GM12864 (cell line): Measurements from ENCODE around the gene CNPY3.
"Not testable (repeated sequence)": the region's sequence is repeated elsewhere in the genome, so short reads cannot be mapped to it uniquely, and the experiment has no call there.

ENCODE experiments used
- DNase-seq: peaks from one replicate; pipeline ENCODE4 v3.0.0-alpha.2; 2011; ENCODE audit warnings: low read depth
- H3K4me3 ChIP-seq: 2 replicates; pipeline ENCODE4 v1.5.1; 2011; ENCODE audit warnings: mild to moderate bottlenecking, low read depth, low read length, control low read depth
- CTCF ChIP-seq: IDR thresholded peaks from 2 replicates; pipeline ENCODE4 v1.5.1; 2011; ENCODE audit warnings: low read depth, mild to moderate bottlenecking, moderate library complexity, low read length, control low read depth, inconsistent platforms; ENCODE audit errors: missing control alignments

CNPY3 gene

DNA sequence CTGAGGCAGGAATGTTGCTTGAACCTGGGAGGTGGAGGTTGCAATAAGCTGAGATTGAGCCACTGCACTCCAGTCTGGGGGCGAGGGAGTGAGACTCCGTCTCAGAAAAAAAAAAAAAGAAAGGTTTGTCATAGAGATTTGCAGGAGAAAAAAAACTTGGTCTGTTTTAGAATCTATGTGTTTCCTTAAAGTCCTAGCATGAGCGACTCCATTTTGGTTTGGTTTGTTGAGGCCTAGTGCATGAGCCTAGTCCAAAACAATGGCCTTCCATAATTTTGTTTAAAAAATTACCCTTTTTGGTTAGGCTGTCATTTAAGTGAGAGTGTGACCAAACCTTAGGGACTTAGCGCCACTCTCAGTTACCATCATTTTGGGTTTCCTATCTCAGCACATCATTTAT lies 23.1 kb downstream of the CNPY3 start:
- TF ChIP-seq CTCF, result no peak
- DNase-seq, result no peak
- H3K4me3 ChIP-seq, result no peak overlapping the region

DNA sequence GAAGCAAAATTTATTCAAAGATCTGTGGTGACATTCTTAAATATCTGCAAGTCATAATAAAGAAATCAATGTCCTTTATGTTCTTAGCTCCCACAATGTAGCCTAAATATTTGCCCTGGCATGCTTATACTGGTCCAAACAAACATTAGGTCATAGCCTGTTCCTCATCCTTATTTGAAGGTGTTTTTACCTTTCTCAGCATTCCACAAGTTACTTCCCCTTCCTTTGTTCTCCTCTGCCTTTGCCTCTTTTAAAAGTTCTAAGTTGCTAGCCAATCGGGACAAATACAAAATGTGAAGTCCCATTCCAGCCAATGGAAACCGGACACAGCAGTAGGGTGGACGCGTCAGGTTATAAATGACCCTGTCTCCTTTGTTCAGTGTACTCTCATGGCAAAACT lies 25.1 kb downstream of the CNPY3 start:
- not testable (repeated sequence) for H3K4me3 ChIP-seq, DNase-seq

- TF ChIP-seq CTCF, result no peak
- H3K4me3 ChIP-seq, result no peak overlapping the region
- DNase-seq, result no peak
Measured at GRCh38 chr6:42958125-42958524, 28.8 kb downstream of the CNPY3 start.

DNA sequence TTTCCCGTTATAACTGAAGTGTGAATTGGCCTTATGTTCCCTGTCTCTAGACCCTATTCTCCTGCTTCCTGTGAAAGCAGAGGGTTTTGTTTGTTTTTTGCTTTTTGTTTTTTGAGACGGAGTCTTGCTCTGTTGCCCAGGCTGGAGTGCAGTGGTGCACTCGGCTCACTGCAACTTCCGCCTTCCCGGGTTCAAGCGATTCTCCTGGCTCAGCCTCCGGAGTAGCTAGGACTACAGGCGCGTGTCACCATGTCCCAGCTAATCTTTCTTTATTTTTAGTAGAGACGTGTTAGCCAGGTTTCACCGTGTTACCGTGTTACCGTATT lies 30.6 kb downstream of the CNPY3 start:
- no peak for TF ChIP-seq CTCF
- DNase-seq, result no peak
- peak overlapping the region; percentile 36 for H3K4me3 ChIP-seq

DNA sequence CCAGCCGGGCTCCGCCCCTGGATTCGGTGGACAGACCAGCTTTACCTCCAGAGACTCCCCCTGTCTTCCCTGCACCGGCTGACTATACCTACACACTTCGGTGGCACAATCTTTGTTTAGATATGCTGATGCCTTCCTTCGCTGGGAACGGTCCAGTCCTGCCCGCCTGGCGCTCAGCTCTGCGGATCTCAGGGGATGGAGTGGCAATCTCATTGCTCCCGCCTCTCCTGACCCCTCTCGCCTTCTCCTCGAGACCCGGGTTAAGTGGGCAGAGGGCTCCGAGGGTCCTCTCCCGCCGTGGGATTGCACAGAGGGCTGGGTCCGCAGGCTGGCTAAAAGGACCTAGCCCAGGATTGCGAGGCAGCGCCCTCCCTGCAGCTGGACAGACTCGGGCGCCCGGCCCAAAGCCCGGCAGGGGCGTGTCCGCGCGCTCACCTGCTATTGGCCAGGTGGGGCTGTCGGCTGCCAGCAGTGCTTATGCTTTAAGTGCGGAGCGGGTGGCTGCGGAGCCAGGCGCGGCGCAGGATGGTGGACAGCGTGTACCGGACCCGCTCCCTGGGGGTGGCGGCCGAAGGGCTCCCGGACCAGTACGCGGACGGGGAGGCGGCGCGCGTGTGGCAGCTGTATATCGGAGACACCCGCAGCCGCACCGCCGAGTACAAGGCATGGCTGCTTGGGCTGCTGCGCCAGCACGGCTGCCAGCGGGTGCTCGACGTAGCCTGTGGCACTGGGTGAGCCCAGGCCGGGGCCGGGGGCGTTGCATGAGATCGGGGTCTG lies 31.2 kb downstream of the CNPY3 start, which contains the start of gene GNMT:
GNMT (plus strand) TSS at position 512 of the 777 bp plus-strand sequence; CDS start at position 526, 14 bp downstream.
- no peak for DNase-seq
- TF ChIP-seq CTCF, result no peak
- peak within 1 kb of the TSS; percentile 36 for H3K4me3 ChIP-seq

DNA sequence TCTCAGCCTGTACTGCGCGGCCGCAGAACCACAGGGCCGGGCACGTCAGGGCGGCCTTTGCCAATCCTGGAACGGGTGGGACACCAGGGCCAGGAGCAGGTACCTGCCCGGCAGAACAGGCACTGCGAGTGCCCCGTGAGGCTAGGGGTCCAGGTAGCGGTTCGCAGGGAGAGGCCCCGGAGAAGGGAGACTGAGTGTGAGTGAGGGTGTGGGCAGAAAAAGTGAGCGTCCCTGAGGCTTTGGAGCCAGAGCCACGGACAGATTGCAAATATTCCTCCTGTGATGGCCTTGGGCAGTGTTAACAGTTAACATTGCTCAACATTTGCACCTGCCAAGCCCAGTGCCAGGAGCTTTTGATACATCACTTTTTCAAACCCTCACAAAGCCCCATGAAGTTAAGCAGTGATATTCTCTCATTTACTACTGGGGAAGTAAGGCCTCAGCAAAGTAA lies 31.8 kb downstream of the CNPY3 start:
- DNase-seq, result no peak
- TF ChIP-seq CTCF, result no peak
- H3K4me3 ChIP-seq, result no peak overlapping the region

- no peak for TF ChIP-seq CTCF
Measured at GRCh38 chr6:42962096-42962495, 32.8 kb downstream of the CNPY3 start.

More at GRCh38 chr6:42962096-42962495, 32.8 kb downstream of the CNPY3 start:
- H3K4me3 ChIP-seq, result no peak overlapping the region
- DNase-seq, result no peak
